ENCODE measurements around the gene SERAC1.

SERAC1 gene

GRCh38 chr6:158073776-158074175 is 94.3 kb downstream of the SERAC1 start:
- DNase-seq, result no peak

- peak; percentile 14 for DNase-seq
These were observed 95.9 kb downstream of the SERAC1 start for GRCh38 chr6:158072083-158072721.

GRCh38 chr6:158071121-158072082 is 96.7 kb downstream of the SERAC1 start:
- DNase-seq, result no peak

GRCh38 chr6:158070513-158070912 is 97.5 kb downstream of the SERAC1 start:
- no peak for DNase-seq

- no peak for DNase-seq
These were observed 98.3 kb downstream of the SERAC1 start for GRCh38 chr6:158069800-158070195.

- no peak for DNase-seq
These were observed 98.9 kb downstream of the SERAC1 start for GRCh38 chr6:158068893-158069799.

- no peak for DNase-seq
These were observed 99.7 kb downstream of the SERAC1 start for GRCh38 chr6:158068156-158068892.

GRCh38 chr6:158067436-158068015 is 100.5 kb downstream of the SERAC1 start:
- no peak for DNase-seq

- no peak for DNase-seq
These were observed 101.8 kb downstream of the SERAC1 start for GRCh38 chr6:158066136-158066781.

GRCh38 chr6:158064725-158065251 is 103.3 kb downstream of the SERAC1 start:
- no peak for DNase-seq

GRCh38 chr6:158063736-158064135 is 104.3 kb downstream of the SERAC1 start:
- DNase-seq, result no peak

- no peak for DNase-seq
These were observed 106.2 kb downstream of the SERAC1 start for GRCh38 chr6:158061709-158062461.

- DNase-seq, result no peak
These were observed 106.7 kb downstream of the SERAC1 start for GRCh38 chr6:158061361-158061708.

- DNase-seq, result peak; percentile 9
These were observed 107.4 kb downstream of the SERAC1 start for GRCh38 chr6:158060455-158061360.

Measured in GF-D8 (cell line).